Neural cell (in vitro differentiated cells): Measurements from ENCODE around the gene IFT43. TPM values are rescaled to one million over a fixed set of nuclear protein-coding genes. Genes with fewer than 3 reads are reported as not detected.

ENCODE experiments used
- H2AFZ ChIP-seq: fragments of 200-600, 300-800 bp; sonication (generic), shearing (Covaris generic); 2 replicates; pipeline ENCODE4 v1.6.0; 2014; ENCODE audit warnings: low read depth, mild to moderate bottlenecking, antibody characterized with exemption, low read length, moderate library complexity
- H3F3A ChIP-seq: fragments of 200-600 bp; shearing (Covaris generic); 2 replicates; pipeline ENCODE4 v1.6.1; 2016; ENCODE audit warnings: mild to moderate bottlenecking, moderate library complexity, mixed read lengths, antibody characterized with exemption, low read length; ENCODE audit not compliant: insufficient read depth, poor library complexity, severe bottlenecking
- H3K27ac ChIP-seq: fragments of 200-600, 300-800 bp; sonication (generic), shearing (Covaris generic); 2 replicates; pipeline ENCODE4 v1.5.1; 2014; ENCODE audit warnings: mild to moderate bottlenecking, low read length, moderate library complexity
- H3K27me3 ChIP-seq: fragments of 300-800, 200-600 bp; sonication (generic), shearing (Covaris generic); 2 replicates; pipeline ENCODE4 v1.6.0; 2014; ENCODE audit warnings: mild to moderate bottlenecking, low read depth, low read length, moderate library complexity; ENCODE audit not compliant: insufficient read depth
- H3K36me3 ChIP-seq: fragments of 300-800, 200-600 bp; sonication (generic), shearing (Covaris generic); 2 replicates; pipeline ENCODE4 v1.5.1; 2014; ENCODE audit warnings: mild to moderate bottlenecking, antibody characterized with exemption, low read length, moderate library complexity; ENCODE audit not compliant: insufficient read depth
- H3K4me2 ChIP-seq: fragments of 300-800, 200-600 bp; sonication (generic), shearing (Covaris generic); 2 replicates; pipeline ENCODE4 v1.6.0; 2014; ENCODE audit warnings: mild to moderate bottlenecking, low read length
- H3K4me3 ChIP-seq: fragments of 300-800, 200-600 bp; sonication (generic), shearing (Covaris generic); 2 replicates; pipeline ENCODE4 v1.5.1; 2014; ENCODE audit warnings: mild to moderate bottlenecking, low read length, moderate library complexity
- H3K79me2 ChIP-seq: fragments of 200-600 bp; shearing (Covaris generic); replicated peaks from 2 replicates; pipeline ENCODE4 v1.6.0; 2014; ENCODE audit warnings: mild to moderate bottlenecking, low read length, moderate library complexity; ENCODE audit not compliant: insufficient read depth
- H3K9ac ChIP-seq: fragments of 300-800, 200-600 bp; sonication (generic), shearing (Covaris generic); 2 replicates; pipeline ENCODE4 v1.6.1; 2016; ENCODE audit warnings: mild to moderate bottlenecking, low read length, mixed read lengths
- H3K9me2 ChIP-seq: fragments of 200-600 bp; shearing (Covaris generic); 2 replicates; pipeline ENCODE4 v1.6.1; 2016; ENCODE audit warnings: mild to moderate bottlenecking, low read length, mixed read lengths; ENCODE audit not compliant: insufficient read depth
- H3K9me3 ChIP-seq: fragments of 200-600, 300-800 bp; sonication (generic), shearing (Covaris generic); 2 replicates; pipeline ENCODE4 v1.6.1; 2016; ENCODE audit warnings: mild to moderate bottlenecking, mixed run types, low read length, moderate library complexity, mixed read lengths
- H4K20me1 ChIP-seq: fragments of 200-600 bp; shearing (Covaris generic); 2 replicates; pipeline ENCODE4 v1.6.1; 2016; ENCODE audit warnings: mild to moderate bottlenecking, mixed run types; ENCODE audit not compliant: insufficient read depth
- CTCF ChIP-seq: fragments of 450-650 bp; IDR thresholded peaks from 2 replicates; pipeline ENCODE4 v1.5.1; 2014; ENCODE audit warnings: antibody characterized with exemption, mild to moderate bottlenecking, moderate library complexity; ENCODE audit not compliant: poor library complexity, severe bottlenecking
- EP300 ChIP-seq: fragments of 450-650 bp; conservative IDR thresholded peaks from 2 replicates; pipeline ENCODE4 v1.6.1; 2014; ENCODE audit warnings: antibody characterized with exemption, mild to moderate bottlenecking, moderate library complexity; ENCODE audit not compliant: poor library complexity, severe bottlenecking
- EZH2 ChIP-seq: fragments of 200-600, 300-800 bp; shearing (Covaris generic), sonication (generic); IDR thresholded peaks from 2 replicates; pipeline ENCODE4 v1.6.1; 2014; ENCODE audit warnings: antibody characterized with exemption, low read length, borderline replicate concordance, mild to moderate bottlenecking; ENCODE audit not compliant: insufficient read depth, poor library complexity, severe bottlenecking
- MXI1 ChIP-seq: fragments of 450-650 bp; conservative IDR thresholded peaks from 2 replicates; pipeline ENCODE4 v1.6.1; 2014; ENCODE audit warnings: antibody characterized with exemption, mild to moderate bottlenecking; ENCODE audit not compliant: poor library complexity, severe bottlenecking
- POLR2AphosphoS5 ChIP-seq: IDR thresholded peaks from 2 replicates; pipeline ENCODE4 v1.6.1; 2012
- RAD21 ChIP-seq: fragments of 450-650 bp; conservative IDR thresholded peaks from 2 replicates; pipeline ENCODE4 v1.6.1; 2014; ENCODE audit warnings: antibody characterized with exemption, mild to moderate bottlenecking, moderate library complexity
- SMC3 ChIP-seq: fragments of 450-650 bp; conservative IDR thresholded peaks from 2 replicates; pipeline ENCODE4 v1.6.1; 2014; ENCODE audit warnings: antibody characterized with exemption, mild to moderate bottlenecking, moderate library complexity; ENCODE audit not compliant: poor library complexity
- TAF1 ChIP-seq: IDR thresholded peaks from 2 replicates; pipeline ENCODE4 v1.6.1; 2012; ENCODE audit warnings: low read depth
- polyA plus RNA-seq: library from polyadenylated mRNA; depleted of rRNA; stranded (reverse); fragments of >200 nt; gene quantifications from 2 replicates; pipeline ENCODE4 v1.2.3, GENCODE V29; 2014
- TF ChIP-seq, protein P1 (sequence below): IDR thresholded peaks from 2 replicates; pipeline ENCODE4 v1.6.1; 2012; ENCODE audit warnings: borderline replicate concordance

IFT43 gene
- polyA plus RNA-seq, 1 donor from 2014 or later, result 102 TPM

DNA sequence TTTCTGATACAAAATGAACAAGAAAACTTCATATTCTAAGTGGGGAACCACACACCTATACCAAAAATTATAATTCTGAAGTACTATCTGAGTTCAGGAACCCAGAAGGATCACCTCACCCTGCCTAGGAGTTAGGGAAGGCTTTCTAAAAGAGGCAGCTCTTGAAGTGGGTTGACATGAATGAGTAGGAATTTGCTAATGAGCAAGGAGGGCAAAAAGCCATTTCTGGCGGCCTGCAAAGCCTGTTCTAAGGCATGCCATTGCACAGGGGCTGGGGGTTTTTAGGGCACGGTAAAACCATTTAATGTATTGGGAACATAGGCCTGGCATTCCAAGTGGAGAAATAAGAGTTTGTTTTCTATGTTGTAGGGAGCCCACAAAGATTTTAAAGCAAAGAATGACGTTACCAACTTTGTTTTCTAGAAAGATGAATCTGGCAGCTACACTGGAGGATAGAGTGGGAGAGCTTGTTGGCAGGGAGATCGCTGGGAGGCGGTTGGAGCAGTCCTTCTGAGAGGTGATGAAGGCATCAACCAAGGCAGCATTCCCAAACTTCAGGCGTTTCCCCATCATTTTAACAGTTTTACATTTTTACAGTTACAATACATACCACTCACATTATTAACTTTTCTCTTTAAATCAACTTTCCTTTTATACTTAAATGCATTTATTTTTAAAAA lies 14.1 kb downstream of the IFT43 start:
- Histone ChIP-seq H3K9me3 (no peaks in the 10 kb centered on the region), H2AFZ (no peak overlapping the region), H3K4me3 (no peak overlapping the region), H3K9ac (no peak overlapping the region), H3K27ac (no peak overlapping the region), H3K9me2 (no peaks in the 10 kb centered on the region), H3K4me2 (no peak overlapping the region), H4K20me1 (no peaks in the 10 kb centered on the region), H3F3A (no peaks in the 10 kb centered on the region), H3K79me2 (no peaks in the 10 kb centered on the region), H3K36me3 (peaks cover 9% of the 10 kb centered on the region), H3K27me3 (no peaks in the 10 kb centered on the region)
- TF ChIP-seq POLR2AphosphoS5 (no peak), EZH2 (no peak), SMC3 (no peak), TAF1 (no peak), RAD21 (no peak)
- TF ChIP-seq, protein P1, sequence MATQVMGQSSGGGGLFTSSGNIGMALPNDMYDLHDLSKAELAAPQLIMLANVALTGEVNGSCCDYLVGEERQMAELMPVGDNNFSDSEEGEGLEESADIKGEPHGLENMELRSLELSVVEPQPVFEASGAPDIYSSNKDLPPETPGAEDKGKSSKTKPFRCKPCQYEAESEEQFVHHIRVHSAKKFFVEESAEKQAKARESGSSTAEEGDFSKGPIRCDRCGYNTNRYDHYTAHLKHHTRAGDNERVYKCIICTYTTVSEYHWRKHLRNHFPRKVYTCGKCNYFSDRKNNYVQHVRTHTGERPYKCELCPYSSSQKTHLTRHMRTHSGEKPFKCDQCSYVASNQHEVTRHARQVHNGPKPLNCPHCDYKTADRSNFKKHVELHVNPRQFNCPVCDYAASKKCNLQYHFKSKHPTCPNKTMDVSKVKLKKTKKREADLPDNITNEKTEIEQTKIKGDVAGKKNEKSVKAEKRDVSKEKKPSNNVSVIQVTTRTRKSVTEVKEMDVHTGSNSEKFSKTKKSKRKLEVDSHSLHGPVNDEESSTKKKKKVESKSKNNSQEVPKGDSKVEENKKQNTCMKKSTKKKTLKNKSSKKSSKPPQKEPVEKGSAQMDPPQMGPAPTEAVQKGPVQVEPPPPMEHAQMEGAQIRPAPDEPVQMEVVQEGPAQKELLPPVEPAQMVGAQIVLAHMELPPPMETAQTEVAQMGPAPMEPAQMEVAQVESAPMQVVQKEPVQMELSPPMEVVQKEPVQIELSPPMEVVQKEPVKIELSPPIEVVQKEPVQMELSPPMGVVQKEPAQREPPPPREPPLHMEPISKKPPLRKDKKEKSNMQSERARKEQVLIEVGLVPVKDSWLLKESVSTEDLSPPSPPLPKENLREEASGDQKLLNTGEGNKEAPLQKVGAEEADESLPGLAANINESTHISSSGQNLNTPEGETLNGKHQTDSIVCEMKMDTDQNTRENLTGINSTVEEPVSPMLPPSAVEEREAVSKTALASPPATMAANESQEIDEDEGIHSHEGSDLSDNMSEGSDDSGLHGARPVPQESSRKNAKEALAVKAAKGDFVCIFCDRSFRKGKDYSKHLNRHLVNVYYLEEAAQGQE, result no peak

DNA sequence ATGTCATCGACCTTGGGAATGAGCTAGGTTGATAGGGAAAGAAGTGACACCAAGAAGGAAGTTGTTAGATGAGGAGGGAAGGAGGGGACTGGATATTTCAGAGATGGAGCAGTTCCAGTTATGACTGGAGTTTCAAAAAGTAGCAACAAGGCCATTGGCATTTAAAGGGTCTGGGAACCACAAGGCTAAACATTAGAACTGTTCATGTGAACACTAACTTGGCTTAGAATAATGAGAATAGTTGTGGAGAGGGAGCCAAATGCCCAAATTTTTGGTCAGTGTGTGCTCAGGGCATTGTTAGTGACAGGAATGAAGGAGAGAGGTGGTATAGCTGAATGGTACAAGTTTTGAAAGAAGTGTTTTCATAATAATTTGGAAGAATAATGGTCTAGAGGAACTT lies 16.8 kb downstream of the IFT43 start:
- Histone ChIP-seq H3K4me2 (no peak overlapping the region), H4K20me1 (no peaks in the 10 kb centered on the region), H3F3A (no peaks in the 10 kb centered on the region), H3K9me3 (no peaks in the 10 kb centered on the region), H3K9me2 (no peaks in the 10 kb centered on the region), H3K36me3 (peaks cover 11% of the 10 kb centered on the region), H3K79me2 (no peaks in the 10 kb centered on the region), H3K27ac (no peak overlapping the region), H3K9ac (no peak overlapping the region), H2AFZ (no peak overlapping the region), H3K4me3 (no peak overlapping the region), H3K27me3 (no peaks in the 10 kb centered on the region)
- TF ChIP-seq MXI1, result no peak
- TF ChIP-seq EP300, result no peak
- no peak for TF ChIP-seq POLR2AphosphoS5
- no peak for TF ChIP-seq RAD21
- TF ChIP-seq, protein P1, result no peak
- TF ChIP-seq EZH2, result no peak
- no peak for TF ChIP-seq CTCF
- no peak for TF ChIP-seq TAF1
